Measurements from ENCODE around the gene LPP. TPM values are rescaled to one million over a fixed set of nuclear protein-coding genes. Genes with fewer than 3 reads are reported as not detected.

The LPP gene
- total RNA-seq, 2 donors from 2014 or later, result 1,568 to 1,607 TPM

GRCh38 chr3:188158731-188159310, 4.9 kb downstream of the LPP start:
- H3K9me3 ChIP-seq, result no peaks in the 10 kb centered on the region
- peak overlapping the region; percentile 91 for H3K4me3 ChIP-seq
- ATAC-seq (ENCODE audit: insufficient number of reproducible peaks, low FRiP score, low read depth) (no peak), DNase-seq (ENCODE audit: low spot score) (no peak)
- no peaks in the 10 kb centered on the region for H3K27me3 ChIP-seq (replicated peaks; ENCODE audit: insufficient read depth)
- no peaks in the 10 kb centered on the region for H3K36me3 ChIP-seq
- H3K27ac ChIP-seq, result peak overlapping the region; percentile 97 to 100
- peaks cover 61 to 86% of the 10 kb centered on the region in 2 donors for H3K4me1 ChIP-seq (ENCODE audit: control insufficient read depth in 1 of 2, low read depth in 2 of 2)
- TF ChIP-seq CTCF (IDR thresholded peaks at IDR 0.05), result no peak

DNA sequence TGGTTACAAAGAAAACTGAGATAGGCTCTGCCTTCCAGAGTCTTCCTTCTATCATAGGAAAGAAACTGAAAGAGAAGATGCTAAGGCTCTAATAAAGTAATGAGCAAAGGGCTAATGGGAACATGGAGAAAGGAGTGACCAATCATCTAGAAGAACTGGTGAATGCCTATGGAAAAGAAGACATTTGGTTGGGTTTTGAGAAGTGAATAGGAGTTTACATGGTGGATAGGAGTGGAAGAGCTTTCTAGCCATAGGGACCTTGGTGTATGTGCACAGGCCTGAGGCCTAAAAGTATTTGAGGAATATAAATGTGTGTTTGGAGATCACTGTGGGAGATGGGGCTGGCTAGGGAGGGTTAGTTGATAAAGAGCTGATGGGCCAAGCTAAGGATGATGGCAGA, 6.8 kb downstream of the LPP start:
- DNase-seq (ENCODE audit: low spot score) (no peak), ATAC-seq (ENCODE audit: insufficient number of reproducible peaks, low FRiP score, low read depth) (no peak)
- no peaks in the 10 kb centered on the region for H3K36me3 ChIP-seq
- H3K9me3 ChIP-seq, result no peaks in the 10 kb centered on the region
- H3K27me3 ChIP-seq (replicated peaks; ENCODE audit: insufficient read depth), result no peaks in the 10 kb centered on the region
- peaks cover 66 to 99% of the 10 kb centered on the region in 2 donors for H3K4me1 ChIP-seq (ENCODE audit: control insufficient read depth in 1 of 2, low read depth in 2 of 2)
- peak overlapping the region; percentile 48 to 97 for H3K27ac ChIP-seq
- H3K4me3 ChIP-seq, result no peak overlapping the region
- TF ChIP-seq CTCF (IDR thresholded peaks at IDR 0.05), result no peak

- Histone ChIP-seq H3K9me3 (no peaks in the 10 kb centered on the region), H3K4me1 (ENCODE audit: control insufficient read depth in 1 of 2, low read depth in 2 of 2) (peaks cover 74 to 95% of the 10 kb centered on the region in 2 donors), H3K27ac (peak overlapping the region; percentile 61 to 97), H3K36me3 (no peaks in the 10 kb centered on the region), H3K4me3 (no peak overlapping the region), H3K27me3 (replicated peaks; ENCODE audit: insufficient read depth) (no peaks in the 10 kb centered on the region)
- DNase-seq (ENCODE audit: low spot score) (no peak), ATAC-seq (ENCODE audit: insufficient number of reproducible peaks, low FRiP score, low read depth) (no peak)
- no peak for TF ChIP-seq CTCF (IDR thresholded peaks at IDR 0.05)
Measured at GRCh38 chr3:188164248-188164687, 10.3 kb downstream of the LPP start.

- Histone ChIP-seq H3K9me3 (no peaks in the 10 kb centered on the region), H3K27me3 (replicated peaks; ENCODE audit: insufficient read depth) (no peaks in the 10 kb centered on the region), H3K4me1 (ENCODE audit: control insufficient read depth in 1 of 2, low read depth in 2 of 2) (peaks cover 67 to 95% of the 10 kb centered on the region in 2 donors), H3K36me3 (no peaks in the 10 kb centered on the region), H3K4me3 (no peak overlapping the region), H3K27ac (peak overlapping the region; percentile 55 to 97)
- no peak for DNase-seq (ENCODE audit: low spot score)
- no peak for TF ChIP-seq CTCF (IDR thresholded peaks at IDR 0.05)
- ATAC-seq (ENCODE audit: insufficient number of reproducible peaks, low FRiP score, low read depth), result no peak
Measured at GRCh38 chr3:188165596-188165995, 11.6 kb downstream of the LPP start.

DNA sequence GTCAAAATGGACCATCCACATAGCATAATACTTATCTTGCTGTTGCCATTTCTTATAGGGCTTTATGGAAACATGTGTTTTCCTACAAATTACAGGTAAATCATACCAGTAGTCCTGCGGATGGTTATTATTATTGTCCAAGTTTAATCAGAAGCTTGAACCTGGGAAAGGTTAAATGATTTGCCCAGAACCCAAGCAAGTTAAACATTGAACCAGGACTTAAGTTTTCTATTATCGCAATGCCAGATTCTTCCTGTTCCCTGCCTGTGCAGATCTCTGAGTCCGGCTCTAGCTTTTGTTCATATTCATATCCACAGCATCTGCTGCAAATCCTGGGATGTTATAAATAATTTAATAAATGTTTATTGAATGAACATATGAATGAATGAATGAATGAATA, 12.5 kb downstream of the LPP start:
- H3K4me3 ChIP-seq, result no peak overlapping the region
- no peak for TF ChIP-seq CTCF (IDR thresholded peaks at IDR 0.05)

More for the DNA sequence above, 12.5 kb downstream of the LPP start:
- Histone ChIP-seq H3K36me3 (no peaks in the 10 kb centered on the region), H3K27ac (peak overlapping the region; percentile 55 to 97), H3K9me3 (no peaks in the 10 kb centered on the region), H3K27me3 (replicated peaks; ENCODE audit: insufficient read depth) (no peaks in the 10 kb centered on the region), H3K4me1 (ENCODE audit: control insufficient read depth in 1 of 2, low read depth in 2 of 2) (peaks cover 67 to 97% of the 10 kb centered on the region in 2 donors)
- ATAC-seq (ENCODE audit: insufficient number of reproducible peaks, low FRiP score, low read depth) (no peak), DNase-seq (ENCODE audit: low spot score) (no peak)
